HG02763 (cell line): ENCODE data around the gene CENPX.
"Not testable (repeated sequence)": the region's sequence is repeated elsewhere in the genome, so short reads cannot be mapped to it uniquely, and the experiment has no call there.

ENCODE experiments used
- ATAC-seq: cut with Tn5 transposase; IDR thresholded peaks from one replicate; pipeline ENCODE4 v1.9.1; 2021; ENCODE audit warnings: mild to moderate bottlenecking, moderate library complexity; ENCODE audit not compliant: unreplicated experiment

The CENPX gene

GRCh38 chr17:81984773-81985410 lies 37.8 kb downstream of the CENPX start:
- ATAC-seq, result no peak

GRCh38 chr17:81983639-81984373 lies 38.9 kb downstream of the CENPX start:
- no peak for ATAC-seq

- ATAC-seq, result no peak
These were observed 39.6 kb downstream of the CENPX start for GRCh38 chr17:81983011-81983638.

- not testable (repeated sequence) for ATAC-seq
These were observed 41.2 kb downstream of the CENPX start for GRCh38 chr17:81981511-81981910.

GRCh38 chr17:81980707-81981343 lies 41.9 kb downstream of the CENPX start:
- ATAC-seq, result no peak

GRCh38 chr17:81980122-81980521 lies 42.6 kb downstream of the CENPX start:
- ATAC-seq, result no peak

GRCh38 chr17:81978524-81979298 lies 44.0 kb downstream of the CENPX start:
- no peak for ATAC-seq

- ATAC-seq, result peak; percentile 84
These were observed 45.4 kb downstream of the CENPX start, which contains the start of gene ASPSCR1 for GRCh38 chr17:81977211-81977808. TSS of gene ASPSCR1 (plus strand) at chr17:81977629. CDS start at chr17:81977647, 18 bp downstream.

- ATAC-seq, result no peak
These were observed 46.1 kb downstream of the CENPX start for GRCh38 chr17:81976332-81977210.

GRCh38 chr17:81973432-81973831 lies 49.2 kb downstream of the CENPX start:
- ATAC-seq, result no peak

GRCh38 chr17:81968850-81969812 lies 53.5 kb downstream of the CENPX start:
- no peak for ATAC-seq
